HG02623 (cell line): ENCODE results near the gene BMAL2.

Source experiments
- ATAC-seq: cut with Tn5 transposase; IDR thresholded peaks from one replicate; pipeline ENCODE4 v1.9.1; 2021; ENCODE audit warnings: moderate library complexity; ENCODE audit not compliant: unreplicated experiment

Gene BMAL2

GRCh38 chr12:27355486-27355885 is 22.9 kb downstream of the BMAL2 start:
- no peak for ATAC-seq

GRCh38 chr12:27355979-27356378 is 23.3 kb downstream of the BMAL2 start:
- no peak for ATAC-seq

- no peak for ATAC-seq
Observed at GRCh38 chr12:27359578-27360340, 27.1 kb downstream of the BMAL2 start.

- ATAC-seq, result no peak
Observed at GRCh38 chr12:27361372-27361771, 28.7 kb downstream of the BMAL2 start.

- ATAC-seq, result no peak
Observed at GRCh38 chr12:27366621-27367020, 34.0 kb downstream of the BMAL2 start.

- no peak for ATAC-seq
Observed at GRCh38 chr12:27367078-27367477, 34.4 kb downstream of the BMAL2 start.

- ATAC-seq, result no peak
Observed at GRCh38 chr12:27382171-27382795, 49.6 kb downstream of the BMAL2 start.
